Nephron progenitor cell (in vitro differentiated cells): ENCODE measurements around the gene PYROXD2.

ENCODE experiments used
- DNase-seq: peaks from one replicate; pipeline ENCODE4 v3.0.0; 2021
- H3K27ac Mint-ChIP-seq: 2 replicates; pipeline ENCODE4 v1.8.0; 2021; ENCODE audit warnings: mild to moderate bottlenecking, moderate library complexity, mixed read lengths
- H3K27me3 Mint-ChIP-seq: 2 replicates; pipeline ENCODE4 v1.8.0; 2021; ENCODE audit warnings: mild to moderate bottlenecking, low read depth, mixed read lengths; ENCODE audit not compliant: poor library complexity
- H3K36me3 Mint-ChIP-seq: 2 replicates; pipeline ENCODE4 v1.8.0; 2021; ENCODE audit warnings: low read depth, mixed read lengths
- H3K4me1 Mint-ChIP-seq: 2 replicates; pipeline ENCODE4 v1.8.0; 2021; ENCODE audit warnings: mixed read lengths
- H3K4me3 Mint-ChIP-seq: 2 replicates; pipeline ENCODE4 v1.8.0; 2021; ENCODE audit warnings: mild to moderate bottlenecking, moderate library complexity, mixed read lengths
- H3K9me3 Mint-ChIP-seq: 2 replicates; pipeline ENCODE4 v1.8.0; 2021; ENCODE audit warnings: mild to moderate bottlenecking, moderate library complexity, mixed read lengths
- TF ChIP-seq, protein P1 (sequence below): fragments of 200-600 bp; sonication (generic); IDR thresholded peaks from 2 replicates; pipeline ENCODE4 v1.5.0; 2021; ENCODE audit warnings: antibody characterized with exemption

The PYROXD2 gene

GRCh38 chr10:98408799-98409198 is 6.2 kb downstream of the PYROXD2 start:
- peaks cover 3% of the 10 kb centered on the region for H3K27me3 Mint-ChIP-seq
- no peak for DNase-seq
- H3K36me3 Mint-ChIP-seq, result peaks cover 4% of the 10 kb centered on the region
- H3K27ac Mint-ChIP-seq, result no peak overlapping the region
- peaks cover 47% of the 10 kb centered on the region for H3K4me1 Mint-ChIP-seq
- TF ChIP-seq, protein P1, sequence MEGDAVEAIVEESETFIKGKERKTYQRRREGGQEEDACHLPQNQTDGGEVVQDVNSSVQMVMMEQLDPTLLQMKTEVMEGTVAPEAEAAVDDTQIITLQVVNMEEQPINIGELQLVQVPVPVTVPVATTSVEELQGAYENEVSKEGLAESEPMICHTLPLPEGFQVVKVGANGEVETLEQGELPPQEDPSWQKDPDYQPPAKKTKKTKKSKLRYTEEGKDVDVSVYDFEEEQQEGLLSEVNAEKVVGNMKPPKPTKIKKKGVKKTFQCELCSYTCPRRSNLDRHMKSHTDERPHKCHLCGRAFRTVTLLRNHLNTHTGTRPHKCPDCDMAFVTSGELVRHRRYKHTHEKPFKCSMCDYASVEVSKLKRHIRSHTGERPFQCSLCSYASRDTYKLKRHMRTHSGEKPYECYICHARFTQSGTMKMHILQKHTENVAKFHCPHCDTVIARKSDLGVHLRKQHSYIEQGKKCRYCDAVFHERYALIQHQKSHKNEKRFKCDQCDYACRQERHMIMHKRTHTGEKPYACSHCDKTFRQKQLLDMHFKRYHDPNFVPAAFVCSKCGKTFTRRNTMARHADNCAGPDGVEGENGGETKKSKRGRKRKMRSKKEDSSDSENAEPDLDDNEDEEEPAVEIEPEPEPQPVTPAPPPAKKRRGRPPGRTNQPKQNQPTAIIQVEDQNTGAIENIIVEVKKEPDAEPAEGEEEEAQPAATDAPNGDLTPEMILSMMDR, result no peak
- H3K9me3 Mint-ChIP-seq, result no peaks in the 10 kb centered on the region
- H3K4me3 Mint-ChIP-seq, result no peak overlapping the region

- H3K27ac Mint-ChIP-seq, result no peak overlapping the region
- no peak overlapping the region for H3K4me3 Mint-ChIP-seq
- peaks cover 57% of the 10 kb centered on the region for H3K4me1 Mint-ChIP-seq
- no peaks in the 10 kb centered on the region for H3K9me3 Mint-ChIP-seq
- no peak for DNase-seq
- H3K36me3 Mint-ChIP-seq, result peaks cover 14% of the 10 kb centered on the region
- TF ChIP-seq, protein P1, result no peak
- H3K27me3 Mint-ChIP-seq, result peaks cover 5% of the 10 kb centered on the region
These were observed 7.2 kb downstream of the PYROXD2 start for GRCh38 chr10:98407744-98408241.

GRCh38 chr10:98407017-98407743 is 7.8 kb downstream of the PYROXD2 start:
- Mint-ChIP-seq H3K9me3 (no peaks in the 10 kb centered on the region), H3K27me3 (peaks cover 2% of the 10 kb centered on the region), H3K27ac (no peak overlapping the region), H3K36me3 (peaks cover 19% of the 10 kb centered on the region), H3K4me1 (peaks cover 59% of the 10 kb centered on the region), H3K4me3 (no peak overlapping the region)
- TF ChIP-seq, protein P1, result no peak
- DNase-seq, result no peak

GRCh38 chr10:98405422-98405821 is 9.6 kb downstream of the PYROXD2 start:
- H3K27ac Mint-ChIP-seq, result no peak overlapping the region
- peaks cover 2% of the 10 kb centered on the region for H3K27me3 Mint-ChIP-seq
- peaks cover 50% of the 10 kb centered on the region for H3K4me1 Mint-ChIP-seq
- TF ChIP-seq, protein P1, result no peak
- no peak for DNase-seq
- no peak overlapping the region for H3K4me3 Mint-ChIP-seq
- H3K36me3 Mint-ChIP-seq, result peaks cover 19% of the 10 kb centered on the region
- no peaks in the 10 kb centered on the region for H3K9me3 Mint-ChIP-seq

GRCh38 chr10:98404571-98405359 is 10.2 kb downstream of the PYROXD2 start:
- Mint-ChIP-seq H3K36me3 (peaks cover 19% of the 10 kb centered on the region), H3K27me3 (peaks cover 2% of the 10 kb centered on the region), H3K27ac (peak overlapping the region; percentile 75), H3K4me1 (peaks cover 50% of the 10 kb centered on the region), H3K9me3 (no peaks in the 10 kb centered on the region), H3K4me3 (no peak overlapping the region)
- DNase-seq, result no peak
- TF ChIP-seq, protein P1, result no peak
